Osteoblast (primary cell): ENCODE data around the gene KCNN3. TPM values are rescaled to one million over a fixed set of nuclear protein-coding genes. Genes with fewer than 3 reads are reported as not detected.

ENCODE experiments used
- DNase-seq: peaks from one replicate; pipeline ENCODE4 v3.0.0; 2011; ENCODE audit warnings: low spot score, mixed read lengths; ENCODE audit not compliant: insufficient read length; ENCODE audit errors: missing footprints
- H2AFZ ChIP-seq: 2 replicates; pipeline ENCODE4 v1.6.0; 2011; ENCODE audit warnings: mild to moderate bottlenecking, low read length
- H3K27ac ChIP-seq: 2 replicates; pipeline ENCODE4 v1.5.1; 2011; ENCODE audit warnings: mild to moderate bottlenecking, low read depth, low read length, moderate library complexity
- H3K27me3 ChIP-seq: 2 replicates; pipeline ENCODE4 v1.6.0; 2012; ENCODE audit warnings: mild to moderate bottlenecking, control low read depth, inconsistent platforms, low read length, moderate library complexity; ENCODE audit not compliant: insufficient read depth
- H3K36me3 ChIP-seq: 2 replicates; pipeline ENCODE4 v1.5.1; 2011; ENCODE audit warnings: mild to moderate bottlenecking, low read length, control low read depth, moderate library complexity; ENCODE audit not compliant: insufficient read depth
- H3K4me1 ChIP-seq: 2 replicates; pipeline ENCODE4 v1.5.1; 2011; ENCODE audit warnings: mild to moderate bottlenecking, low read length, control low read depth, moderate library complexity; ENCODE audit not compliant: insufficient read depth
- H3K4me2 ChIP-seq: 2 replicates; pipeline ENCODE4 v1.6.0; 2011; ENCODE audit warnings: mild to moderate bottlenecking, low read length; ENCODE audit not compliant: insufficient read depth
- H3K4me3 ChIP-seq: fragments of 200-600 bp; sonication (generic); 3 replicates; pipeline ENCODE4 v1.5.1; 2012; ENCODE audit warnings: mild to moderate bottlenecking, low read length, inconsistent platforms; ENCODE audit not compliant: insufficient read depth
- H3K79me2 ChIP-seq: 2 replicates; pipeline ENCODE4 v1.6.0; 2012; ENCODE audit warnings: mild to moderate bottlenecking, low read length, control low read depth, inconsistent platforms; ENCODE audit not compliant: insufficient read depth
- H3K9me3 ChIP-seq: 2 replicates; pipeline ENCODE4 v1.5.1; 2011; ENCODE audit warnings: low read depth, low read length, control low read depth
- H4K20me1 ChIP-seq: 2 replicates; pipeline ENCODE4 v1.6.0; 2012; ENCODE audit warnings: mild to moderate bottlenecking, low read length, control low read depth; ENCODE audit not compliant: insufficient read depth
- CTCF ChIP-seq: IDR thresholded peaks from 2 replicates; pipeline ENCODE4 v1.5.1; 2011; ENCODE audit warnings: mild to moderate bottlenecking, low read depth, low read length, moderate library complexity; ENCODE audit errors: extremely low read depth
- total RNA-seq: library from RNA; depleted of rRNA; stranded (reverse); fragments of >200 nt; gene quantifications from 2 replicates; pipeline ENCODE4 v1.2.3, GENCODE V29; 2012

The KCNN3 gene
- total RNA-seq, 1 donor = under 0.01 TPM

- peaks cover 24% of the 10 kb centered on the region for H3K27me3 ChIP-seq
- H2AFZ ChIP-seq = no peak overlapping the region
- H3K4me3 ChIP-seq = no peak overlapping the region
- H4K20me1 ChIP-seq = no peaks in the 10 kb centered on the region
- no peaks in the 10 kb centered on the region for H3K36me3 ChIP-seq
- H3K79me2 ChIP-seq = no peaks in the 10 kb centered on the region
- H3K9me3 ChIP-seq = no peaks in the 10 kb centered on the region
- no peak overlapping the region for H3K4me2 ChIP-seq
- H3K4me1 ChIP-seq = no peaks in the 10 kb centered on the region
- TF ChIP-seq CTCF = no peak
- H3K27ac ChIP-seq = no peak overlapping the region
- DNase-seq = no peak
Observed at GRCh38 chr1:154847891-154848290, 22.2 kb downstream of the KCNN3 start.

GRCh38 chr1:154846565-154847442, 23.3 kb downstream of the KCNN3 start:
- H3K4me1 ChIP-seq = no peaks in the 10 kb centered on the region
- H3K9me3 ChIP-seq = no peaks in the 10 kb centered on the region
- no peak overlapping the region for H3K27ac ChIP-seq
- no peak overlapping the region for H2AFZ ChIP-seq
- H3K36me3 ChIP-seq = no peaks in the 10 kb centered on the region
- H3K79me2 ChIP-seq = no peaks in the 10 kb centered on the region
- peaks cover 24% of the 10 kb centered on the region for H3K27me3 ChIP-seq
- no peak for TF ChIP-seq CTCF
- no peak overlapping the region for H3K4me2 ChIP-seq
- no peak overlapping the region for H3K4me3 ChIP-seq
- no peaks in the 10 kb centered on the region for H4K20me1 ChIP-seq
- no peak for DNase-seq

GRCh38 chr1:154845879-154846278, 24.2 kb downstream of the KCNN3 start:
- Histone ChIP-seq H3K4me2 (no peak overlapping the region), H3K27ac (no peak overlapping the region), H3K36me3 (no peaks in the 10 kb centered on the region), H3K79me2 (no peaks in the 10 kb centered on the region), H3K27me3 (peaks cover 24% of the 10 kb centered on the region), H3K9me3 (no peaks in the 10 kb centered on the region), H3K4me1 (no peaks in the 10 kb centered on the region), H2AFZ (no peak overlapping the region), H3K4me3 (no peak overlapping the region), H4K20me1 (no peaks in the 10 kb centered on the region)
- no peak for DNase-seq
- no peak for TF ChIP-seq CTCF

- TF ChIP-seq CTCF = no peak
- H3K9me3 ChIP-seq = no peaks in the 10 kb centered on the region
- H3K27me3 ChIP-seq = peaks cover 24% of the 10 kb centered on the region
- no peaks in the 10 kb centered on the region for H3K36me3 ChIP-seq
- no peak overlapping the region for H3K27ac ChIP-seq
- H3K4me3 ChIP-seq = no peak overlapping the region
- H4K20me1 ChIP-seq = no peaks in the 10 kb centered on the region
- no peaks in the 10 kb centered on the region for H3K79me2 ChIP-seq
- no peak for DNase-seq
- no peaks in the 10 kb centered on the region for H3K4me1 ChIP-seq
- H3K4me2 ChIP-seq = no peak overlapping the region
- H2AFZ ChIP-seq = no peak overlapping the region
Observed at GRCh38 chr1:154845174-154845573, 24.9 kb downstream of the KCNN3 start.
